Fibroblast of villous mesenchyme (primary cell): ENCODE results near the gene NOP53. TPM values are rescaled to one million over a fixed set of nuclear protein-coding genes. Genes with fewer than 3 reads are reported as not detected.
"Not testable (repeated sequence)": the region's sequence is repeated elsewhere in the genome, so short reads cannot be mapped to it uniquely, and the experiment has no call there.

Experiments
- DNase-seq: peaks from one replicate; pipeline ENCODE4 v3.0.0-alpha.2; 2010; ENCODE audit warnings: low read depth
- H3K4me3 ChIP-seq: 2 replicates; pipeline ENCODE4 v1.5.1; 2011; ENCODE audit warnings: low read depth, mild to moderate bottlenecking, low read length
- CTCF ChIP-seq: IDR thresholded peaks from 2 replicates; pipeline ENCODE4 v1.5.1; 2012; ENCODE audit warnings: low read depth, mild to moderate bottlenecking, low read length; ENCODE audit not compliant: insufficient read depth
- total RNA-seq: library from RNA; depleted of rRNA; stranded (reverse); fragments of >200 nt; gene quantifications from 2 replicates; pipeline ENCODE4 v1.2.3, GENCODE V29; 2012

The NOP53 gene
- total RNA-seq, 1 donor, result 35.0 TPM

GRCh38 chr19:47767349-47767748, 22.0 kb downstream of the NOP53 start:
- H3K4me3 ChIP-seq, result no peak overlapping the region
- DNase-seq, result no peak
- no peak for TF ChIP-seq CTCF

- TF ChIP-seq CTCF, result peak; percentile 8
- DNase-seq, result no peak
- H3K4me3 ChIP-seq, result no peak overlapping the region
Measured at GRCh38 chr19:47768604-47769003, 23.3 kb downstream of the NOP53 start.

GRCh38 chr19:47769534-47769933, 24.2 kb downstream of the NOP53 start:
- TF ChIP-seq CTCF, result no peak
- no peak overlapping the region for H3K4me3 ChIP-seq
- DNase-seq, result no peak

- DNase-seq, H3K4me3 ChIP-seq: not testable (repeated sequence)
Measured at GRCh38 chr19:47771291-47771690, 25.9 kb downstream of the NOP53 start.

GRCh38 chr19:47776568-47776967, 31.2 kb downstream of the NOP53 start:
- no peak for TF ChIP-seq CTCF
- no peak overlapping the region for H3K4me3 ChIP-seq
- DNase-seq, result no peak

- not testable (repeated sequence) for DNase-seq
- H3K4me3 ChIP-seq, result peak overlapping the region; percentile 94
Measured at GRCh38 chr19:47777245-47778048, 32.1 kb downstream of the NOP53 start.

- H3K4me3 ChIP-seq, result peak within 1 kb of the TSS; percentile 94
- no peak for TF ChIP-seq CTCF
- peak; percentile 64 for DNase-seq
Measured at GRCh38 chr19:47778049-47778953, 33.0 kb downstream of the NOP53 start, which contains the start of gene SELENOW. Gene SELENOW (plus strand): TSS chr19:47778703. CDS start chr19:47778786, 83 bp downstream.
